Activated CD4-positive, CD25-positive, alpha-beta regulatory T cell (primary cell): ENCODE results near the gene ACADSB.

Experiments
- DNase-seq, 4 experiments: peaks; one replicate each; lab custom pipeline; 2025; lab: John Stamatoyannopoulos, UW

Gene ACADSB

DNA sequence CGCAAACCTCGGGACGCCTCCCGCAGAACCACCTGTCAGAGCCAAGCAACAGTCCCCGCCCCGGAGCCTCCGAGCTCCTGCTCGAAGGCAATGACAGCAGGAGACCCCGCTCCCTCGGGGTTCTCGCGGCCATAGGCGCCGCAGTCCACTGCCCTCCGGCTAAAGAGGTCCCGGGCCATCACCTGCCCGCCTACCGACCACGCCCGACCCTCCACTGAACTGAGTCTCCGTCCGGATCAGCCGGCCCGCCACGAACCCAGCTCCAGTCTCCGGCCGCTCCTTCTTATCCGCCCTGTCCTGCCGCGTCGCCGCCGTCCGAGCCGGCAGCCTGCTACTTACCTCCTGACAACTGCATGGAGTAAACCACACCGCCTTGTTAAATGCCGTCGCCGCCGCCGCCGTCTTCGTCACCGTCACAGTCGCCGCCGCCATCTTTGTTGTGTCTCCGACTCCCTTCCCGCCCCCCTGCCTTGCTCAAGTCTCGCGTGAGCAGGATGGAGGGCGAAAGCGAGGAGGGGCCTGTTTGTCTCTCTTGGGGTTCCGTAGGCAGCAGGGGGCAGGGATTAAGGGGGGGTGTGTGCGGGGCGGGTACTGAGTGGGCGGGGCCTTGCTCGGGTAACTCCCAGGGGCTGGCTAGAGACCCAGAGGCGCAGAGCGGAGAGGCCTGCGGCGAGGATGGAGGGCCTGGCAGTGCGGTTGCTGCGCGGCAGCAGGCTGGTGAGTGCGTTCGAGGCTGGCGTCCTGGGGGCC lies at the start of gene ACADSB, which contains the start of gene IKZF5:
Gene ACADSB (plus strand): TSS at position 652 of the 750 bp plus-strand sequence. CDS start 24 bp downstream, at position 676.
Gene IKZF5 (minus strand): TSS at position 441 of the 750 bp plus-strand sequence. CDS start 10,170 bp downstream, outside the sequence.
- peak; percentile 92 to 96 (median 94) for DNase-seq

DNA sequence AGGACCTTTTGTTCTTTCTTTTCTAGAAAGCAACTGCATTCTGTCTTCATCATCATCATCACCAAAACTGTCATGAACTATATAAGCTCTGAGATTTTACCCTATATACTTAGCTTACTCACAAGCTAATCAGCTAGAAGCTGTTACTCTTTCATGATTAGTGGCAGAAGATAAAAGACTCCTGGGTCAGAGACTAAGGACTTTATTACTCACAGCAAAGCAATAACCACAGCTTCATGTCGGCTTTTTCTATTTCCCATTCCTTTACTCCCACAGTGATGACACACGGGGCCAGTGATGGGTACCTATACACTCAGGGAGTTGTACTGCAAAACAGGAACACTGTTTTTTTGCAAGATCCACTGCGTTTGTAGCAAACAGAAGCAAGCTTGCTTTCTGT lies 46.4 kb upstream of the ACADSB start:
- no peak for DNase-seq

DNA sequence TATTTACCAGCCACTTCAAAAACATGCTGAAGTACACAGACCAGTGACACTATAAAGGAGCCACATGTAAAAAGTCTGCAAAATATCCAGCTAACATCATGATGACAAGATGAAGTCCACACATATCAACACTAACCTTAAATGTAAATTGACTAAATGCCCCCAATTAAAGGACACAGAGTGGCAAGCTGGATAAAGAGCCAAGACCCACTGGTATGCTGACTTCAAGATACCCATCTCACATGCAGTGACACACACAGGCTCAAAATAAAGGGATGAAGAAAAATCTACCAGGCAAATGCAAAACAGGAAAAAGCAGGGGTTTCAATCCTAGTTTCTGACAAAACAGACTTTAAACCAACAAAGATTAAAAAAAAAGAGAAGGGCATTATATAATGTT lies 41.9 kb upstream of the ACADSB start:
- no peak for DNase-seq

DNA sequence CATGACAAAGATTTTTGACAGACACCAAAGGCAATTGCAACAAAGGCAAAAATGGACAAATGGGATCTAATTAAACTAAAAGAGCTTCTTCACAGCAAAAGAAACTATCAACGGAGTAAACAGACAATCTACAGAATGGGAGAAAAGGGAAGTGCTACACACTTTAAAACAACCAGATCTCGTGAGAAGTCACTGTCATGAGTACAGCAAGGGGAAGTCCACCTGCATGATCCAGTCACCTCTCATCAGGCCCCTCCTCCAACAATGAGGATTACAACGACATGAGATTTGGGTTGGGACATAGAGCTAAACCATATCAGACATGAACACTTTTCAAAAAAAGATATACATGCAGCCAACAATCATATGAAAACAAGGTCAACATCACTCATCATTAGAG lies 40.1 kb upstream of the ACADSB start:
- DNase-seq, result no peak

DNA sequence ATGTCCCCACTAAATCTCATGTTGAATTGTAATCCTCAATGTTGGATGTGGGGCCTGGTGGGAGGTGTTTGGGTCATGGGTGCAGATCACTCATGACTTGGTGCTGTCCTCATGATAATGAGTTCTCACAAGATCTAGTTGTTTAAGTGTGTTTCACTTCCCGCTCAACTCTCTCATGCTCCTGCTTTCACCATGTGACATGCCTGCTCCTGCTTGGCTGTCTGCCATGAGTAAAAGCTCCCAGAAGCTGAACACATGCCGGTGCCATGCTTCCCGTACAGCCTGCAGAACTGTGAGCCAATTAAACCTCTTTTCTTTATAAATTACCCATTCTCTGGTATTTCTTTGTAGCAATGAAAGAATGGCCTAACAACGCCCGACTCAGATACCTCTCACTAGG lies 34.8 kb upstream of the ACADSB start:
- DNase-seq, result no peak

DNA sequence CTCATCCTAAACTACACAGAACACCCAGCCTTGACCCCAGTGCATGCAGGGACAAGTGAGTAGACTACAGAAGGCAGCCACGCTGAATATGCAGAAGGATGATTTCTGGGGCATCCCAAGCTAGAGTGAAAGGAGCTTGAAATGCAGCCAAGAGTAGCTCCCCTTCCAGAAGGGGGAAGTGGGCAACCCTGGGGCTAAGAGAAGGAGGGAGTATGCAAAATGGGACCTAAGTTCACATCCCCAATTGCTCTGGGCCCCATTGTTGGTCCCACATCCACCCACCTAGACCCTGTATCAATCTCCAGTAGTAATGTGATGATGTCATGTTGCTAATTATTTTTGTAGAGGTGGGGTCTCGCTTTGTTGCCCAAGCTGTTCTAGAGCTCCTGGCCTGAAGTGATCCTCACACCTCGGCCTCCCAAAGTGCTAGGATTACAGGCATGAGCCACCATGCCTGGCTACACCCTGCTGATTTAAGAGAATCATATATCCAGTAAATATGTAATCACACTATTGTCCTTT lies 34.2 kb upstream of the ACADSB start:
- no peak for DNase-seq

DNA sequence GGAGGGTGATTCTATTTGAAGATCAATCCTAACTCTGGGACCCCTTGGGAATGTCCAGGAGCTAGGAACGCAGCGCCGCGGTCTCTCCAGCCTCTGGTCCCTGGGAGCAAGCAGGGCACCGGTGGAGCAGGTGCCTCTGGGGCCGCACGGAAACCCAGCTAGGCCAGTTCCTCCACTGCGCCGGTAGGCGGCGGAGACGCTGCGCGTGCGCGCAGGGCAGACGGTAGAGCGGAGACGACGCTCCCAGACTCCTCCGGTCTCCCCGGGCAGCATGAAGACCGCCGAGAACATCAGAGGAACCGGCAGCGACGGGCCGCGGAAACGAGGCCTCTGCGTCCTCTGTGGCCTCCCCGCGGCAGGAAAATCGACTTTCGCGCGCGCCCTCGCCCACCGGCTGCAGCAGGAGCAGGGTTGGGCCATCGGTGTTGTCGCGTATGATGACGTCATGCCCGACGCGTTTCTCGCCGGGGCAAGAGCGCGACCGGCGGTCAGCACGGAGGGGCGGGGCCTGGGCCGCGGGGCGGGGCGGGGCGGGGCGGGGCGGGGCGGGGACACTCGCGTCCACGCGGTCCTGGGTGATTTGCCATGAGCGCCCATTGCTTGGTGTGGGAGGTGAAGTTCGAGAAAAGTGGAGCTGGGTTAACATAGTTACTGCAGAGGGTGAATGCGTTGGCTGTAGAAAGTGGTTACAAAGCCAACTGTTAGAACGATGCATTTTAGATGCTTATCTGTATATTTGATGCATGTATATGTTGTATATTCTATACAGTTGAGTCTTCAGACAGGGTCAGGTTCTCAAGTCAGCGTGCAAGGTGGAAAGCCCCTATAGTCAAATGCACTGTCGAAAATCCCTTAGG lies 28.4 kb upstream of the ACADSB start, which contains the start of gene PSTK:
Gene PSTK (plus strand): TSS at position 193 of the 857 bp plus-strand sequence. CDS start 79 bp downstream, at position 272.
- peak; percentile 71 to 82 (median 76) for DNase-seq

DNA sequence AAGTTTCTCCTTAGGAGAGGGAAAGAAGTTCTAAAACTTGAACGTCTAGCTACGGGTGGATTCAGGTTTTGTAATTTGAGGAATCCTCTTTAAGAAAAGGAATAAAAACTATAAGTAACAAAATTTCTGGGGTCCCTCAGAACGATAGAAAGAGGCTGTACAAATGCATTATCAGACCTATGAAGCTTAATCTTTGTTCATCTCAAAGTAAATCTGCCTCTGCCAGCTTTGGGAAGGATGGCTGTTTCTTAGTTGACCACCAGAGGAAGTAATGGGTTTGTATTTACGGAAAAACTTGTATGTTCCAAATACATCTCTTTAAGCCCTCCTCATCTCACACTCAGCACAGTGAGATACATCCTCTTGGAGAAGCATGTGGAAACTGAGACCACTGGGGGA lies 27.7 kb upstream of the ACADSB start:
- no peak for DNase-seq

DNA sequence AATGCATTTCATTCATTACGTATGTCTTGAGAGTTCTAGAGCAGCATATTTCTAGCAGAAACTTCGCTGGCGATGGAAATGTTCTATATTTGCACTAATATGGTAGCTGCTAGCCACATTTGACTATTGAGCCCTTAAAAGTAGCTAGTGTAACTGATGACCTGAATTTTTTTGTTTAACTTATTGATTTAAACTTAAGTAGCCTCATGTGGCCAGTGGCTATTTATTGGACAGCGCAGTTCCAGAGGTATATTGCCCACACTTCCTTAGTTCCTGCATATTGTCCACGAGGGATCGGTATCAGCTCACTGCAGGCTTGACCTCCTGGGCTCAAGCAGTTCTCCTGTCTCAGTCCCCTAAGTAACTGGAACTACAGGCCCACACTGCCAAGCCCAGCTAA lies 24.9 kb upstream of the ACADSB start:
- DNase-seq, result no peak

DNA sequence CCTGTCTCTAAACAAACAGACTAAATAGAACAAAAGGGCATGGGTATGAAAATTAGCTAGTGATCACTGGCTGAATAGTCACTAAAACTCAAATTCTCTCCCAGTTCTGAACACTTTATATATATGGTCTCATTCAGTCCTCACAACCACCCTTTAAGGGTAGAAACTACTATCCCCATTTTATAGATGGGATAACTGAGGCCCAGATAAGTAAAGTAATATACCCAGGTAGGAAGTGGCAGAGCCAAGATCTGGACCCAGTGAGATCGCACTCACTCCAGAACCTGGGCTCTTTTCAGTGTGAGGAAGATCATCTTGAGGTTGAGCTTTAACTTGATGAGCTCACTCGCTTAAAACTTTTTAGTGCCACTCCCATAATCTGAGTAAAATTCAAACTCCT lies 24.1 kb upstream of the ACADSB start:
- DNase-seq, result no peak

DNA sequence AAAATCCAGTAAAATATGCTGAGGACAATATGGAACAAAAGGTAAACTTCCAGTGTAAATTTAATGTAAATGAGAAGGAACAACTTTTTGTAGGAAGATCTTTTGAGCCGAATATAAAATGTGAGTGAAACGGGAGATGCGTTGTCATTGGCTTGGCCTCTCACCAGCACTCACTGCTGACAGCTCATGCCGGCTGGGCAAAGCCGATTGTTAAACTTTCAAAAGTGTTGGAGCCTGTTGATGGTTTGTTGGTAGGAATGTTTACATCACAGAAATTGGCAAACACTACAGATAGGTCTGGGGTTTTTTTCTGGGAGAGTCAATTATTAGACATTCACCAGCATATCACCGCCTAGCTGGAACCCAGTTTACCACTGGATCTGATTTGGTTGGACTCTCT lies 22.5 kb upstream of the ACADSB start:
- DNase-seq, result no peak

DNA sequence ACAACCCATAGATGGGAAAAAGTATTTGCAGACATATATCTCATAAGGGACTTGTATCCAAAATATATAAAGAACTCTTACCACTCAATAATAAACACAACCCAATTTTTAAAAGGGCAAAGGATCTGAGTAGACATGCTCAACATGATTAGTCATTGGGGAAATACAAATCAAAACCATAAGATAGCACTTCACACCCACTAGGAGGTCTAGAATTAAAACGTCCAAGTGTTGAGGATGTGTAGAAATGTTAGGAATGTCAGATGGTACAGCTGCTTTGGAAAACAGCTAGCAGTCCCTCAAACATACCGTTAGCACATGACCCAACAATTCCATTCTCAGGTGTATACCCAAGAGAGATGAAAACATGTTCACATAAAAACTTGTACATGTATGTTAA lies 20.3 kb upstream of the ACADSB start:
- DNase-seq, result no peak

DNA sequence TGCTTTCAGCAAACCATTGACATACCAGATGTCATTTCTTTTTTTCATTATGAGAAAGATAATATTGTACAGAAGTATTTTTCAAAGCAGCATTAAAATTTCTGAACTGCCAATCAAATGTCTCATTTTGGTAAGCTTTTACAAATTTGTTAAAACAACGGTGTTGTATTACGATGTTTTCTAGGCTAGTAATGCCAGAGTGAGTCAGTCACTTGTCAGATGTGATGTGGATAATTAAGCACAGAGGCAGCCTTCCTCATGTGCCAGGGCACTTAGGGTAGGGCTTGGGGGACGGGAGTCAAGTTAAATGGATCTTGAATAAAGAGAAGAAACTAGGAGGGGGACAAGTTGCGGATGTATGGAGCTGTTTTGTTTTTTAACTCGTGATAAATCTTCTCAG lies 18.5 kb upstream of the ACADSB start:
- no peak for DNase-seq

DNA sequence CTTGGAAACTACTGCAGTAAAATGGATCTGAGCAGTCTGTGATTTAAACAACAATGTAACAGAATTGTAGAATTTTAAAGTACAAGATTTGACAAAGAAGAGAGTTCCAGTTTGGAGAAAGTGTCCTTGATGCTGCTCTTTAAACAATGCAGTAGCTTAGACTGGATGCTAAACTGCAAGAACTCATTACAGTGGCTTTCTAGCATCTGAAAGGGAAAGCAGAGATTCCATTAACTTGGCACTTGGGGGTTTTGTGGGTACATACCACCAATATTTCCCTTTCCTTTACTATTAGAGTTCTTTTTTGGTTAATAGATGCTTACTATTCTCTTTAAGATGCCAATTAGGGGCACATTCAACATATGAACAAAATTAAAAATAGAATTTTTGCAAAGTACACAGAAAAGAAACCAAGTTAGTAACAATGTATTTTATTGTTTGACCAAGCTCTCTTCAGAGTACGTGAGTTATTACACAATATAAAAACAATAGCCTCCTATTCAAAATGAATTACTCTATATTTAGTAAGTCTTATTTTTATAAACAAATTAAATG lies 16.7 kb upstream of the ACADSB start:
- DNase-seq, result no peak

DNA sequence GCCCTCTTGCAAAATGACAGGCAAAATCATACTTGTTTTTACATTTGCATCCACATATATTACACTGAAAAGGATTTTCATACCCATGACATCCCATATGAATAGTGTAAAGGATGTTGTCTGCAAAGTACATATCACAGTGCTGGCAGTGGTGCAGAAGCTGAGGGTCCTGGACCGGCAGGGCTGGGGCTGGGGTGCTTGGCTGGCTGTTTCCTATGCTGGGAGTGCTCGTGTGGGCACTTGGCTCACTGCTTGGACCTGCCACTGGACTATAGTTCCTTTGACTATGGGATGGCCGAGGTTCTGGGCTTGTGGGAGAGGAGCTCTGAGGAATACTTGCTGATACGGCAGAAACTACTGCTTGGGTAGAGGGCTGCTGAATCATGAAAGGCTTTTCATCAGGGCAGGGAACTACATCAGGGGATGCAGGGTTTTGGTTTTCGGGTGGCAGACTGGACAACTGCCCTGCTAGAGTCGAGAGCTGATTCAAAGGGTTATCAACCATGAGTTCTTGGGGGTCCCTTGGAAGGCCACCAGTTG lies 14.9 kb upstream of the ACADSB start:
- DNase-seq, result no peak

DNA sequence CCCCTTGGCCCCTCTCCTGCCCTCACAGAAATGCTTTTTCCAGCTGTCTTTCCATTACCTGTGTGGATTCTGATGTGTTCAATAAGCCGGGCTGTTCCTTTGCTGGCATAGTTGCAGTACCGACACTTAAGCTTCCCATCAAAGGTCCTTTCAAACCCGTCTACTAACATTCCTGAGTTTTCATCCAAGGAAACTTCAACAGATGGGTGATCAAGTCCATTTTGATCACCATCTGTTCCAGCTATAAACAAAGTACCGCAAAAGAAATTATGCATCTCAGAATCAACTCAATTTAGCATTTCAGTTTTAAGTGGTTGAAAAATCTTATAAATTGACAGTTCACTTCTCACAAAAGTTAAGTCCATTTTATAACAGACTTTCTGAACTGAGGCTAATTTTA lies 12.9 kb upstream of the ACADSB start:
- DNase-seq, result no peak

DNA sequence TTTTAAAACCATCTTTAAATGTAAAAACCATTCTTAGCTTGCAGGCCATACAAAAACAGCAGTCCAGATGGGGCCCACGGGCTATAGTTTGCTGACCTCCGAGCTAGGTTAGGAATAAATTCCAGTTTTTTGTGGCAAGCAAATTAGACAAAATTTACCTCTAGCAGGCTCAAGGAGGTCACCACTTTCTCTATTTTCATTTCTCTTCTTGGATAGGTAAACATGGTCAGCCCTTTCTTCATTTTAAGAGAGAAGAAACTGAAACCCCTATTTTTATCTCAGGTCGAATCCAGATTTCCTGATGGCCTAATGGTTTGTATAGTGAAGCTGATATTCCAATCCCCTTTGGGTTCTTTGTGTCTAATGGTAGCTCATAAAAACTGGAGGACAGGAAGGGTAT lies 10.9 kb upstream of the ACADSB start:
- DNase-seq, result no peak

DNA sequence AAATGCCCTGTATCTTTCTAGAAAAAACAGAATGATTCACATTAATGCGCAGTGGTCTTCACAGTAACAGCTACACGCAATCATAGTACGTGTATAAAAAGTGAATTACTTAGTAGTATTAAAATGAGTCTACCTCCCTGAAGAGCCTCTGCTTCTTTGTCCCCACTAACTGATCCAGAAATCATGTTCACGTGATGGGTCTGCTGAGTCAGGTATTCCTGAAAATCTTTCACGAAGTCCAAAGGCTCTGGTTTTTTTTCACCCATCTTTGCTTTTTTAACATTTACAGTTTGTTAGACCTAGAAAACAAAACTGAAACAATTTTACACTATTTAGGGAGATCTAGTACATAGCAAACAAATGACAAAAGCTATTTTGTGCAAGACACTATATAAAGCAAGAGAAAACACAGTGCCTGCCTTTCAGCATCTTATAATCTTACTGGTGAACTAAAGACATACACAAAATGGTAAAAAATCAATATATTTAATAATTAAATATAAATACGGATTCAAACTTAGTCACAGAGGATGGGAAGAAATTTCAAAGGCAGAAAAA lies 10.4 kb upstream of the ACADSB start:
- DNase-seq, result no peak

DNA sequence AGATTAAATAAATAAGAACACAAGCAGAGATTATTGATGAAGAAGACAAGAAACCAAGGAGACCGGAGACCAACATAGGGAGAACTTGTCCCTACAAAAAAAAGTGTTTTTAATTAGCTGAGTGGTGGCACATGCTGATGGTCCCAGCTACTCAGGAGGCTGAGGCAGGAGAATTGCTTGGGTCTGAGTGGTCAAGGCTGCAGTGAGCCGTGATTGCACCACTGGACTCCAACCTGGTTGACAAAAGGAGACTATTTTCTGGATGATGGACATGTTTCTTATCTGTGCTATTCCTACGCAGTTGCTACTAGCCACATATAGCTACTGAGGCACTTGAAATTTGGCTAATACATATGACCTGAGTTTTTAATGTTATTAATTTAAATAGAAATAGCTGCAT lies 9.9 kb upstream of the ACADSB start:
- no peak for DNase-seq

DNA sequence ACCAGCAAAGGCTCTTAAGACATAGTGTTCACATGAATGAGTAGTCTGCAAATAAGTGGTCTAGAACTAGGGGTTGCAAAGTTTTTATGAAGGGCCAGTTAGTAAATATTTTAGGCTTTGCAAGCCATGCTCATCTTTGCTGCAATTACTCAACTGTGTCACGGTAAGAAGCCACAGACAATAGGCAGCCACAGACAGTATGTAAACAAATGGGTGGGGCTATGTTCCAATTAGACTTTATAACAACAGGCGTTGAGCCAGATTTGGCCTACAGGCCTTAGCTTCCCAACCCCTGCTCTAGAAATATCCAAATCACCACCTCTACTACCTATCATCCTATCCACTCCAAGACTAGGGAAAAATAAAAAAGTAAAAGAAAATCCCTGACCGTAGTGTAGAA lies 9.5 kb upstream of the ACADSB start:
- DNase-seq, result no peak

DNA sequence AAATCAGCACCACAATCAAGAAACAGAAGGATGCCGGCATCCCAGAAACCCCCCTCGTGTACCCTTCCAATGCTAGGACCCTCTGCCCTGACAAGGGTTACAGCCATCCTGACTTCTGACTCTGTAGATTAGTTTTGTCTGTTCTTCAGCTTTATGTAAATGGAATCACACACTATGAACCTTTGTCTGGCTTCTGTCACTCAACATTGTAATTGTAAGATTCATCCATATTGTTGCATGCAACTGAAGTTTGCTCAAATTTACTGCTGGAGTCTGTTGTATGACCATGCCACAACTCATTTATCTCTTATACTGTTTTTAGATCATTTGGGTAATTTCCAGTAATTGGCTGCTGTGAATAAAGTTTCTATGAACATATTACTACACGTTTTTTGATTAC lies 8.7 kb upstream of the ACADSB start:
- no peak for DNase-seq

DNA sequence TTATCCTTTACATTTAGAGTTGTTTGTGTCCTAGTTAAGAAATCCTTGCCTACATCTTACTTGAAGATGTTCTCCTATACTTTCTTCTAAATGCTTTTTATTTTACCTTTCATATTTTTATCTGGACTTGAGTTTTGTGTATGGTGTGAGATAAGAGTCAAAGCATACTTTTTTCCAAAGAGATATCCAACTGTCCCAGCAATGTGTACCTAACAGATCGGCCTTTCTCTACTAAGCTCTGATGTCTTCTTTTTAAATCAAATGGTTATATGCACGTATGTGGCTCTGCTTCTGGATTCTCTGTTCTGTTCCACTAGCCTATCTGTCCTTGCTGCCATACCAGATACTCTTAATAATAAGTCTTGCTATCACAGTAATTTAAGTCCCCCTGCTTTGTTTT lies 7.4 kb upstream of the ACADSB start:
- DNase-seq, result no peak
